ENCODE data around the gene MLLT6. TPM values are rescaled to one million over a fixed set of nuclear protein-coding genes. Genes with fewer than 3 reads are reported as not detected.

Gene MLLT6
- total and polyA plus RNA-seq, 10 of the 15 experiments (the other 5 are each of a cell fraction or from before 2014, with no cell fraction given): 4.8 to 105 (median 36.3) TPM

DNA sequence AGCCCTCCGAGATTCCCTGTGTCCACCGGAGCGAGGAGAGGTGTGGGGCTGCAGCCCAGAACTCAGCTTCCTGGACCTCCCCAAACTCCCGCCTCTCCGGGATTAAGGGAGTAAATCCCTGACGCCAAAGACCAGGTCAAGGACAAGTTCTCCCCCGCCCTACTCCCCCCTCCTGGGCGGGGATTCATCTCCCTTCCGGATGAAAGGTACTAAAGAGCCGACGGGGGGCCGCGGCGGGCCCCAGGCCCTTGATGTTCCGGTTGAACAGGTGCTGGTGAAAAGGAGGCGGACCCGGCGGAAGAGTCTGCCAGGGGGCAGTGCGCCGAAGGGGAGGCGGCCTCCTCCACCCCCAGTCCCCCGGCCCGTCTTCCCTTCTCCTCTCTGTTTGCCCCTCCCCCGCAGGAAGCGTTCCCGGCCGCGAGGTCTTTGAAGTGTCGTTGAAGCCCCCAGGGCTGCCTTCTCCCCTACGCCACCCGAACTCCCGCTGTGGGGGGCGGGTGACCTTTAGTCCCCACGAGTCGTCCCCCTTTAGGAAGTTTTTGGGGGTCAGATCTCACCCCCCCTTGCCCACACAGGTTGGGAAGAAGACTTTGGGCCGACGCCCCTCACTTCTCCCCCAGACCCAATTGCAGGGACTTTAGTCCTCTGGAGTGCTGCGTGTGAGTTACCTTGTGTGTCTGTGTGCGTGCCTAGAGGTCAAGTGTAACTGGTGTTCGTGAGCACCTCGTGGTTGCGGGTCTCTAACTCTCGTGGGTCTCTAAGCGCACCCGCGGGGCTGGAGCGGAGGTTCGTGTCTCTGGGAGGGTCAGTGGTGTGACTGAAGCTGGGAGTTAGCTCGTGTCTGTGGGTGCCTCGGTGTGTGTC lies 1.1 kb upstream of the MLLT6 start (continued):
- TF ChIP-seq ATF7 (IDR thresholded peaks at IDR 0.05; ENCODE audit: low read depth) (peak; percentile 33; the same call in 1 of the 2 replicates), FOXM1 (IDR thresholded peaks at IDR 0.05; ENCODE audit: low read depth, low read length) (0 out of 2 replicates have a peak, but pooled peaks have one; percentile 6), SP1 (IDR thresholded peaks at IDR 0.05; ENCODE audit: low read depth, low read length) (no peak), ZNF384 (IDR thresholded peaks at IDR 0.05; ENCODE audit: borderline replicate concordance, low read depth, low read length) (no peak), SMC3 (IDR thresholded peaks at IDR 0.05; ENCODE audit: borderline replicate concordance, low read length) (peak; percentile 7; the same call in 1 of the 2 replicates), PAX8 (IDR thresholded peaks at IDR 0.05) (no peak), MYC (IDR thresholded peaks at IDR 0.05; ENCODE audit: insufficient read depth, insufficient read length, insufficient replicate concordance, low read length, severe bottlenecking) (no peak), KDM1A (IDR thresholded peaks at IDR 0.05; ENCODE audit: borderline replicate concordance) (no peak), SUPT20H (IDR thresholded peaks at IDR 0.05; ENCODE audit: borderline replicate concordance, control insufficient read depth, low read depth, low read length) (no peak), POLR2A (IDR thresholded peaks at IDR 0.05; ENCODE audit: low read depth, low read length) (peak; percentile 77), SMAD1 (IDR thresholded peaks at IDR 0.05; ENCODE audit: low read depth, partially characterized antibody) (peak; percentile 6), ZNF217 (IDR thresholded peaks at IDR 0.05) (no peak; the same call in none of the 2 replicates), ZNF207 (IDR thresholded peaks at IDR 0.05; ENCODE audit: borderline replicate concordance) (no peak; the same call in 1 of the 2 replicates), ZSCAN29 (IDR thresholded peaks at IDR 0.05) (no peak), PML (IDR thresholded peaks at IDR 0.05; ENCODE audit: low read length) (peak; percentile 68; the same call in 1 of the 2 replicates), EGR1 (IDR thresholded peaks at IDR 0.05; ENCODE audit: borderline replicate concordance in 1 of 2, low read depth in 2 of 2, low read length in 2 of 2) (peak in 1 of 2 experiments; percentile 62; a peak in 1 of 3 replicates), ZNF274 (IDR thresholded peaks at IDR 0.05; ENCODE audit: insufficient read depth, insufficient read length) (no peak), NFYA (IDR thresholded peaks at IDR 0.05; ENCODE audit: borderline replicate concordance, low read depth, low read length) (no peak), NRF1 (conservative IDR thresholded peaks at IDR 0.05; ENCODE audit: low read depth, low read length) (no peak), DPF2 (IDR thresholded peaks at IDR 0.05) (peak; percentile 16; the same call in 1 of the 2 replicates), NBN (IDR thresholded peaks at IDR 0.05) (peak; percentile 85; the same call in 1 of the 2 replicates)
- TF ChIP-seq, protein P1, sequence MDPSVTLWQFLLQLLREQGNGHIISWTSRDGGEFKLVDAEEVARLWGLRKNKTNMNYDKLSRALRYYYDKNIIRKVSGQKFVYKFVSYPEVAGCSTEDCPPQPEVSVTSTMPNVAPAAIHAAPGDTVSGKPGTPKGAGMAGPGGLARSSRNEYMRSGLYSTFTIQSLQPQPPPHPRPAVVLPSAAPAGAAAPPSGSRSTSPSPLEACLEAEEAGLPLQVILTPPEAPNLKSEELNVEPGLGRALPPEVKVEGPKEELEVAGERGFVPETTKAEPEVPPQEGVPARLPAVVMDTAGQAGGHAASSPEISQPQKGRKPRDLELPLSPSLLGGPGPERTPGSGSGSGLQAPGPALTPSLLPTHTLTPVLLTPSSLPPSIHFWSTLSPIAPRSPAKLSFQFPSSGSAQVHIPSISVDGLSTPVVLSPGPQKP (IDR thresholded peaks at IDR 0.05; ENCODE audit: low read depth, low read length): 0 out of 2 replicates have a peak, but pooled peaks have one; percentile 55
- TF ChIP-seq, protein P2, sequence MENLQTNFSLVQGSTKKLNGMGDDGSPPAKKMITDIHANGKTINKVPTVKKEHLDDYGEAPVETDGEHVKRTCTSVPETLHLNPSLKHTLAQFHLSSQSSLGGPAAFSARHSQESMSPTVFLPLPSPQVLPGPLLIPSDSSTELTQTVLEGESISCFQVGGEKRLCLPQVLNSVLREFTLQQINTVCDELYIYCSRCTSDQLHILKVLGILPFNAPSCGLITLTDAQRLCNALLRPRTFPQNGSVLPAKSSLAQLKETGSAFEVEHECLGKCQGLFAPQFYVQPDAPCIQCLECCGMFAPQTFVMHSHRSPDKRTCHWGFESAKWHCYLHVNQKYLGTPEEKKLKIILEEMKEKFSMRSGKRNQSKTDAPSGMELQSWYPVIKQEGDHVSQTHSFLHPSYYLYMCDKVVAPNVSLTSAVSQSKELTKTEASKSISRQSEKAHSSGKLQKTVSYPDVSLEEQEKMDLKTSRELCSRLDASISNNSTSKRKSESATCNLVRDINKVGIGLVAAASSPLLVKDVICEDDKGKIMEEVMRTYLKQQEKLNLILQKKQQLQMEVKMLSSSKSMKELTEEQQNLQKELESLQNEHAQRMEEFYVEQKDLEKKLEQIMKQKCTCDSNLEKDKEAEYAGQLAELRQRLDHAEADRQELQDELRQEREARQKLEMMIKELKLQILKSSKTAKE (IDR thresholded peaks at IDR 0.05; ENCODE audit: low read depth, poor library complexity, severe bottlenecking): peak; percentile 34
- TF ChIP-seq, protein P3, sequence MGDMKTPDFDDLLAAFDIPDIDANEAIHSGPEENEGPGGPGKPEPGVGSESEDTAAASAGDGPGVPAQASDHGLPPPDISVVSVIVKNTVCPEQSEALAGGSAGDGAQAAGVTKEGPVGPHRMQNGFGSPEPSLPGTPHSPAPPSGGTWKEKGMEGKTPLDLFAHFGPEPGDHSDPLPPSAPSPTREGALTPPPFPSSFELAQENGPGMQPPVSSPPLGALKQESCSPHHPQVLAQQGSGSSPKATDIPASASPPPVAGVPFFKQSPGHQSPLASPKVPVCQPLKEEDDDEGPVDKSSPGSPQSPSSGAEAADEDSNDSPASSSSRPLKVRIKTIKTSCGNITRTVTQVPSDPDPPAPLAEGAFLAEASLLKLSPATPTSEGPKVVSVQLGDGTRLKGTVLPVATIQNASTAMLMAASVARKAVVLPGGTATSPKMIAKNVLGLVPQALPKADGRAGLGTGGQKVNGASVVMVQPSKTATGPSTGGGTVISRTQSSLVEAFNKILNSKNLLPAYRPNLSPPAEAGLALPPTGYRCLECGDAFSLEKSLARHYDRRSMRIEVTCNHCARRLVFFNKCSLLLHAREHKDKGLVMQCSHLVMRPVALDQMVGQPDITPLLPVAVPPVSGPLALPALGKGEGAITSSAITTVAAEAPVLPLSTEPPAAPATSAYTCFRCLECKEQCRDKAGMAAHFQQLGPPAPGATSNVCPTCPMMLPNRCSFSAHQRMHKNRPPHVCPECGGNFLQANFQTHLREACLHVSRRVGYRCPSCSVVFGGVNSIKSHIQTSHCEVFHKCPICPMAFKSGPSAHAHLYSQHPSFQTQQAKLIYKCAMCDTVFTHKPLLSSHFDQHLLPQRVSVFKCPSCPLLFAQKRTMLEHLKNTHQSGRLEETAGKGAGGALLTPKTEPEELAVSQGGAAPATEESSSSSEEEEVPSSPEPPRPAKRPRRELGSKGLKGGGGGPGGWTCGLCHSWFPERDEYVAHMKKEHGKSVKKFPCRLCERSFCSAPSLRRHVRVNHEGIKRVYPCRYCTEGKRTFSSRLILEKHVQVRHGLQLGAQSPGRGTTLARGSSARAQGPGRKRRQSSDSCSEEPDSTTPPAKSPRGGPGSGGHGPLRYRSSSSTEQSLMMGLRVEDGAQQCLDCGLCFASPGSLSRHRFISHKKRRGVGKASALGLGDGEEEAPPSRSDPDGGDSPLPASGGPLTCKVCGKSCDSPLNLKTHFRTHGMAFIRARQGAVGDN (IDR thresholded peaks at IDR 0.05): peak; percentile 36; the same call in 1 of the 2 replicates
